ENCODE data around the gene UBD. TPM values are rescaled to one million over a fixed set of nuclear protein-coding genes. Genes with fewer than 3 reads are reported as not detected.

The UBD gene
- total and polyA plus RNA-seq, 3 experiments from 2014 or later = 2.5 to 2.6 TPM; not detected in 1

GRCh38 chr6:29567991-29568390 lies 8.5 kb upstream of the UBD start:
- no peak overlapping the region for H3K27ac Mint-ChIP-seq
- DNase-seq = no peak
- H3K36me3 Mint-ChIP-seq = no peaks in the 10 kb centered on the region
- CTCF ChIA-PET = no interaction called here
- POLR2A ChIA-PET = no interaction called here
- H3K27me3 Mint-ChIP-seq = peaks cover 28 to 54% of the 10 kb centered on the region in 2 donors
- H3K9me3 Mint-ChIP-seq = no peaks in the 10 kb centered on the region
- Histone ChIP-seq H3K27me3 (ENCODE audit: insufficient read depth, low read length, poor library complexity, severe bottlenecking) (peaks cover 3% of the 10 kb centered on the region), H3K36me3 (ENCODE audit: insufficient read depth, low read length) (no peaks in the 10 kb centered on the region), H3K27ac (ENCODE audit: low read depth, low read length) (no peak overlapping the region), H3K4me3 (ENCODE audit: low read length) (no peak overlapping the region), H3K9me3 (ENCODE audit: low read length) (no peaks in the 10 kb centered on the region), H3K4me1 (ENCODE audit: insufficient read depth, low read length) (no peaks in the 10 kb centered on the region)
- no peak overlapping the region for H3K4me3 Mint-ChIP-seq
- H3K4me1 Mint-ChIP-seq = peaks cover 0 to 4% (median 3%) of the 10 kb centered on the region in 3 donors

GRCh38 chr6:29567541-29567940 lies 8.0 kb upstream of the UBD start:
- Histone ChIP-seq H3K27me3 (ENCODE audit: insufficient read depth, low read length, poor library complexity, severe bottlenecking) (peaks cover 3% of the 10 kb centered on the region), H3K4me1 (ENCODE audit: insufficient read depth, low read length) (no peaks in the 10 kb centered on the region), H3K9me3 (ENCODE audit: low read length) (no peaks in the 10 kb centered on the region), H3K27ac (ENCODE audit: low read depth, low read length) (no peak overlapping the region), H3K4me3 (ENCODE audit: low read length) (no peak overlapping the region), H3K36me3 (ENCODE audit: insufficient read depth, low read length) (no peaks in the 10 kb centered on the region)
- Mint-ChIP-seq H3K36me3 (no peaks in the 10 kb centered on the region), H3K4me1 (peaks cover 0 to 4% (median 3%) of the 10 kb centered on the region in 3 donors), H3K27ac (no peak overlapping the region), H3K4me3 (no peak overlapping the region), H3K9me3 (no peaks in the 10 kb centered on the region), H3K27me3 (peaks cover 31 to 58% of the 10 kb centered on the region in 2 donors)
- ChIA-PET CTCF (no interaction called here), POLR2A (no interaction called here)
- DNase-seq = no peak

GRCh38 chr6:29566856-29567255 lies 7.3 kb upstream of the UBD start:
- Mint-ChIP-seq H3K27me3 (peaks cover 32 to 59% of the 10 kb centered on the region in 2 donors), H3K27ac (no peak overlapping the region), H3K9me3 (no peaks in the 10 kb centered on the region), H3K4me3 (no peak overlapping the region), H3K4me1 (peaks cover 0 to 4% (median 3%) of the 10 kb centered on the region in 3 donors), H3K36me3 (no peaks in the 10 kb centered on the region)
- Histone ChIP-seq H3K27ac (ENCODE audit: low read depth, low read length) (no peak overlapping the region), H3K27me3 (ENCODE audit: insufficient read depth, low read length, poor library complexity, severe bottlenecking) (peaks cover 3% of the 10 kb centered on the region), H3K36me3 (ENCODE audit: insufficient read depth, low read length) (no peaks in the 10 kb centered on the region), H3K4me3 (ENCODE audit: low read length) (no peak overlapping the region), H3K4me1 (ENCODE audit: insufficient read depth, low read length) (no peaks in the 10 kb centered on the region), H3K9me3 (ENCODE audit: low read length) (no peaks in the 10 kb centered on the region)
- ChIA-PET CTCF (no interaction called here), POLR2A (no interaction called here)
- DNase-seq = no peak

- Mint-ChIP-seq H3K9me3 (no peaks in the 10 kb centered on the region), H3K4me1 (peaks cover 0 to 4% (median 3%) of the 10 kb centered on the region in 3 donors), H3K36me3 (no peaks in the 10 kb centered on the region), H3K4me3 (no peak overlapping the region), H3K27ac (no peak overlapping the region), H3K27me3 (peaks cover 30 to 65% of the 10 kb centered on the region in 2 donors)
- H3K27ac ChIP-seq (ENCODE audit: low read depth, low read length) = no peak overlapping the region
- DNase-seq = no peak
- H3K36me3 ChIP-seq (ENCODE audit: insufficient read depth, low read length) = no peaks in the 10 kb centered on the region
- POLR2A ChIA-PET = no interaction called here
- H3K9me3 ChIP-seq (ENCODE audit: low read length) = no peaks in the 10 kb centered on the region
- H3K4me3 ChIP-seq (ENCODE audit: low read length) = no peak overlapping the region
- no peaks in the 10 kb centered on the region for H3K4me1 ChIP-seq (ENCODE audit: insufficient read depth, low read length)
- CTCF ChIA-PET = no interaction called here
- no peaks in the 10 kb centered on the region for H3K27me3 ChIP-seq (ENCODE audit: insufficient read depth, low read length, poor library complexity, severe bottlenecking)
Observed at GRCh38 chr6:29564875-29565274, 5.3 kb upstream of the UBD start.

GRCh38 chr6:29563435-29563965 lies 4.0 kb upstream of the UBD start:
- no peak for DNase-seq
- no peak overlapping the region for H3K27ac Mint-ChIP-seq
- H3K36me3 Mint-ChIP-seq = no peaks in the 10 kb centered on the region
- H3K9me3 Mint-ChIP-seq = no peaks in the 10 kb centered on the region
- Histone ChIP-seq H3K4me1 (ENCODE audit: insufficient read depth, low read length) (no peaks in the 10 kb centered on the region), H3K27me3 (ENCODE audit: insufficient read depth, low read length, poor library complexity, severe bottlenecking) (no peaks in the 10 kb centered on the region), H3K4me3 (ENCODE audit: low read length) (no peak overlapping the region), H3K27ac (ENCODE audit: low read depth, low read length) (no peak overlapping the region), H3K36me3 (ENCODE audit: insufficient read depth, low read length) (no peaks in the 10 kb centered on the region), H3K9me3 (ENCODE audit: low read length) (no peaks in the 10 kb centered on the region)
- no peak overlapping the region for H3K4me3 Mint-ChIP-seq
- ChIA-PET POLR2A (no interaction called here), CTCF (interaction anchor here (1.6 kb wide), 1 partner anchor 14 kb away, joined by 3 read pairs; a partner anchor contains a TSS)
- peaks cover 0 to 4% (median 3%) of the 10 kb centered on the region in 3 donors for H3K4me1 Mint-ChIP-seq
- peaks cover 30 to 72% of the 10 kb centered on the region in 2 donors for H3K27me3 Mint-ChIP-seq

GRCh38 chr6:29561606-29562181 lies 2.2 kb upstream of the UBD start:
- H3K27ac ChIP-seq (ENCODE audit: low read depth, low read length) = no peak overlapping the region
- H3K4me3 ChIP-seq (ENCODE audit: low read length) = no peak overlapping the region
- ChIA-PET POLR2A (no interaction called here), CTCF (no interaction called here)
- no peaks in the 10 kb centered on the region for H3K36me3 ChIP-seq (ENCODE audit: insufficient read depth, low read length)
- no peak overlapping the region for H3K27ac Mint-ChIP-seq
- H3K9me3 ChIP-seq (ENCODE audit: low read length) = no peaks in the 10 kb centered on the region
- H3K9me3 Mint-ChIP-seq = no peaks in the 10 kb centered on the region
- no peak overlapping the region for H3K4me3 Mint-ChIP-seq
- peaks cover 32 to 72% of the 10 kb centered on the region in 2 donors for H3K27me3 Mint-ChIP-seq
- no peaks in the 10 kb centered on the region for H3K36me3 Mint-ChIP-seq
- H3K4me1 ChIP-seq (ENCODE audit: insufficient read depth, low read length) = no peaks in the 10 kb centered on the region
- no peak for DNase-seq
- peaks cover 0 to 4% (median 3%) of the 10 kb centered on the region in 3 donors for H3K4me1 Mint-ChIP-seq
- H3K27me3 ChIP-seq (ENCODE audit: insufficient read depth, low read length, poor library complexity, severe bottlenecking) = no peaks in the 10 kb centered on the region

GRCh38 chr6:29561091-29561490 lies 1.6 kb upstream of the UBD start:
- Histone ChIP-seq H3K9me3 (ENCODE audit: low read length) (no peaks in the 10 kb centered on the region), H3K27me3 (ENCODE audit: insufficient read depth, low read length, poor library complexity, severe bottlenecking) (no peaks in the 10 kb centered on the region), H3K27ac (ENCODE audit: low read depth, low read length) (no peak overlapping the region), H3K4me1 (ENCODE audit: insufficient read depth, low read length) (no peaks in the 10 kb centered on the region), H3K4me3 (ENCODE audit: low read length) (no peak overlapping the region), H3K36me3 (ENCODE audit: insufficient read depth, low read length) (no peaks in the 10 kb centered on the region)
- no peak overlapping the region for H3K27ac Mint-ChIP-seq
- no peak for DNase-seq
- H3K4me1 Mint-ChIP-seq = peaks cover 0 to 4% (median 3%) of the 10 kb centered on the region in 3 donors
- H3K36me3 Mint-ChIP-seq = no peaks in the 10 kb centered on the region
- CTCF ChIA-PET = no interaction called here
- no peaks in the 10 kb centered on the region for H3K9me3 Mint-ChIP-seq
- POLR2A ChIA-PET = no interaction called here
- H3K27me3 Mint-ChIP-seq = peaks cover 38 to 74% of the 10 kb centered on the region in 2 donors
- no peak overlapping the region for H3K4me3 Mint-ChIP-seq

- Histone ChIP-seq H3K4me1 (ENCODE audit: insufficient read depth, low read length) (peaks cover 5% of the 10 kb centered on the region), H3K4me3 (ENCODE audit: low read length) (no peak overlapping the region), H3K9me3 (ENCODE audit: low read length) (no peaks in the 10 kb centered on the region), H3K36me3 (ENCODE audit: insufficient read depth, low read length) (no peaks in the 10 kb centered on the region), H3K27me3 (ENCODE audit: insufficient read depth, low read length, poor library complexity, severe bottlenecking) (peaks cover 10% of the 10 kb centered on the region), H3K27ac (ENCODE audit: low read depth, low read length) (no peak overlapping the region)
- ChIA-PET CTCF (no interaction called here), POLR2A (no interaction called here)
- peaks cover 0 to 1% (median 0%) of the 10 kb centered on the region in 5 donors for H3K9me3 Mint-ChIP-seq
- H3K27ac Mint-ChIP-seq = no peak overlapping the region
- DNase-seq = no peak
- H3K27me3 Mint-ChIP-seq = peaks cover 54 to 89% of the 10 kb centered on the region in 2 donors
- H3K4me1 Mint-ChIP-seq = peaks cover 5 to 11% (median 10%) of the 10 kb centered on the region in 3 donors
- H3K4me3 Mint-ChIP-seq = no peak overlapping the region
- H3K36me3 Mint-ChIP-seq = no peaks in the 10 kb centered on the region
Observed at GRCh38 chr6:29558439-29559079, 973 bp downstream of the UBD start.
